HG03196 (cell line): ENCODE results near the gene PCLO.
"Not testable (repeated sequence)": the region's sequence is repeated elsewhere in the genome, so short reads cannot be mapped to it uniquely, and the experiment has no call there.

Experiments
- ATAC-seq: cut with Tn5 transposase; IDR thresholded peaks from one replicate; pipeline ENCODE4 v1.9.1; 2021; ENCODE audit not compliant: unreplicated experiment

PCLO gene

DNA sequence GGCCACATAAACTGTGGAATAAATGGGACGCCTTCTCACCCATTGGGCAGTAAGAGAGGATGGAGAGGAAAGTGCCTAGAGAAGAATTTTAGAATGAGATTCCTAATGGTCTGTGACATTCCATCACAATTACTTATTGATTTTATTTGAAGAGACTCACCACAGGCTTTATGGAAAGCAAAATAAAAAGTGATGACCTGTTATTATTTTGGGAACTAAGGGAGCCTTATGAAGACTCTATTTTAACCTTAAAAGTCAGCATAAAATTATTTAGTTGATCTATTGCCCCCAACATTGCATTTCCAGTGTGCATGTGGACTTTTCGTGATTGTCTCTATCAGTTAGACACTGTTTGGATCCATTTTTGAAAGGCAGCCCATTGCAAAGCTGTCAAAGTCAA is 107.5 kb downstream of the PCLO start:
- ATAC-seq, result no peak

DNA sequence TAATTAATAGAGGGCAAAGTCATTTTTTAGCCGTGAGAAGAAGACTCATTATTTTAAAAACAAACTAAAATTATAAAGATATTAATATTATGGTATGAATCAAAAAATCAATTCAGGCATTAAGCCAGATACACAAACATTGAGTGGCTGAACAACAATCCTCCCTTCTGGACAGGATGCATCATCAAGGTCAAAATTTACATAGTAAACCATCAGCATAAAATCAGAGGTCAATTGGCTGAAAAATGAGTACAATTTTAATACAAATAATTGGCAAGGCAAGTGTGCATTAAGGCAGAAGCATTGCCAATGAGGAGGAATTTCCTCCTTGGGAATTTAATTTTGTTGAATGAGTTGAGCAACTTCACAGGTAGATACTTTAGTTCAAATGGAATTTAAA is 108.2 kb downstream of the PCLO start:
- no peak for ATAC-seq

GRCh38 chr7:83053965-83054364 is 108.7 kb downstream of the PCLO start:
- ATAC-seq, result no peak

GRCh38 chr7:83040484-83040883 is 122.2 kb downstream of the PCLO start:
- no peak for ATAC-seq

- no peak for ATAC-seq
Observed at GRCh38 chr7:83038787-83039186, 123.9 kb downstream of the PCLO start.

GRCh38 chr7:83036721-83037380 is 125.8 kb downstream of the PCLO start:
- ATAC-seq, result no peak

- ATAC-seq, result no peak
Observed at GRCh38 chr7:83036130-83036529, 126.6 kb downstream of the PCLO start.

DNA sequence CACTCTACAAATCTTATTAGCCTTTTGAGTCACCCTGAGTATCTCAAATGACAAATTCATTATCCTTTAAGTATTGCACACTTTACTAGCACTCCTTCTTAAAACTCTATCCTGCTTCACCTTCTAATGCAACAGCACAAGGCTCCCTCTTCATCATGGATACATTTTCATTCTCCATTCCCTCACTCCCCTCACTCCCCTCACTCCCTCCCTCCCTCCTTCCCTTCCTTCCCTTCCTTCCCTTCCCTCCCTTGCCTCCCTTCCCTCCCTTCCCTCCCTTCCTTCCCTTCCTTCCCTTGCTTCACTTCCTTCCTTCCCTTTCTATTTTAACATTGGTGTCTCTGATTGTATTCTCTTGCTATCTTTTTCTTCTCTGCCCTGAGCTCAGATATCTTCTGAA is 130.5 kb downstream of the PCLO start:
- no peak for ATAC-seq

GRCh38 chr7:83023817-83024665 is 138.6 kb downstream of the PCLO start:
- ATAC-seq, result not testable (repeated sequence)

- no peak for ATAC-seq
Observed at GRCh38 chr7:83021032-83021431, 141.7 kb downstream of the PCLO start.

DNA sequence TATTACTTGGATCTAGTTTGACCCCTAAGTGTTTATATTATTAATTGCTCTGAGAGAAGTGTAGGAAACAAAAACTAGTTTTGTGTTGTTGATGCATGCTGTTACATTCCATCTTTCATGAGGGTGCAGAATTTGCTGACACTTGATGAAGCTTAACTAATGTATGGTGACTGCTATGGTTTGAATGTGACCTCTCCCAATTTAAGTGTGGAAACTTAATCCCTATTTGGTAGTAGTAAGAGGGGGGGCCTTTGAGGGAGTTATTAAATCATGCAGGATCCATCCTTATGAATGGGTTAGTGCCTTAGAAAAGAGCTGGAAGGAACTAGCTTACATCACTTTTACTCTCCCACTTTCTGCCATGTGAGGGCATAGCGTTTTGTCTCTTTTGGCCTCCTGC is 142.5 kb downstream of the PCLO start:
- ATAC-seq, result no peak

DNA sequence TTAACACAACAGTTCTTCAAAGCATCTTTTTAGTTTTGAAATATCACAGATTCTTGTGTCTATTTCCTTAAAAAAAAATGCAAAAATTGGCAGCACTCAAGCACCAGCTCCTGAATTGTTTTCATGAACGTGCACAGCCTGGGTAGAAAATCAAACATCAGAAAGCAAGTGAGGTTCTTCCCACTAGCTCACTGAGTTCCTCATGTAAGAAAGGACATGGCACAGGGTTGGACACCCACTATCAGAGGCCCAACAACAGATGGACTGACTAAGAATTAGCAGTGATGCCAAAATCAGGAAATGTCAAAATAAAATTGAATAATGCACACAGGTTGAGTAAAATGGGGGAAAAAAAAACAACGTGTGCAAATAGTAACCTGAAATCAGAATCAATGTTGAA is 146.8 kb downstream of the PCLO start:
- no peak for ATAC-seq

DNA sequence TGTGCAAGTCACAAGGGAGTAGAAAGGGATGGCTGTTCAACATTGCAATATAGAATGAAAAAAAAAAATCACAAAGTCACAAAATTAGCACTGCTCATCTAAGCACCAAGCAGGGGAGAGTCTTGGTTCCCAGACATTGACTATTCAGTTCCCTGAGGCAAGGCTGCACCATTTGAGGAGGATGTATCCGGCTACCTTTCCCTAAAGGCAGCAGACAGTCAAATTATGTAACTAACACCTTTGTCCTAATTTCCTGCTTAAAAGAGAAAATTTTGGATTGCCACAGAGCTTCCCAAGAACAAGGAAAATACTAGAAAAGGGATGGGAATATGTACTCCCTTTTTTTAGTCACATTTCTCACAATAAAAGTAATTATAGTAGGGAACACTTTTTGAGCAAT is 148.1 kb downstream of the PCLO start:
- ATAC-seq, result no peak

DNA sequence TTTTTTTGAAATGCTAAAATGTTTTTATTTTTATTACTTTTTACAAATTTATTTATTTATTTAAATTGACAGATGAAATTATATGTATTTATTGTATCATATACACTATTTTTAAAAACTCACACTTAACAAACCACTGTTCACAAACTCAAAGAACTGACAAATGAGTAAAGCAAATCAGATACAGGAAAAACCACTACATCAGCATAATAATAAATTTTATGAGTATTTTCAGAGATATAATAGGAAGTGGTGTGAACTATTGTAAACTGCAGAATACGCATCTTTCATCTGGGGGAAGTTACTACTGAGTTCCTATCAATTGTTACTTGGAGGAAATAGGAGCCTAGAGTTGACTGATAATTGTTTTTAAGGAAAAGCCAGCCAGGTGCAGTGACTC is 150.7 kb downstream of the PCLO start:
- no peak for ATAC-seq

DNA sequence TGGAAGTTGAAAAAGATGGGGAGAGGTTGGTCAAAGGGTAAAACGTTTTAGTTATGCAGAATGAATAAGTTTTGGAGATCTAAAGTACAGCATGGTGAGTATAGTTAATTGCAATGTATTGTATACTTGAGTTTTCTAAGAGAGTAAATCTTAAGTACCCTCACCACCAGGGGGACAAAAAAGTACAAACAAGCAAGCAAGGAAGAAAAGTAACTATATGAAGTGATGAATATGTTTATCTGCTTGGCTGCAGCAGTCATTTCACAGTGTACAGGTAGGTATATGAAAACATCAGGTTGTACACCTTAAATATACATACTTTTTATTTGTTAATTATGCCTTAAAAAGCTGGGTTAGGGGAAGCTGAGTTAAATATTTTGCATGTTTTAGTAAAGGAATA is 157.3 kb downstream of the PCLO start:
- no peak for ATAC-seq

GRCh38 chr7:83001362-83002040 is 161.2 kb downstream of the PCLO start:
- no peak for ATAC-seq

GRCh38 chr7:82998436-82998835 is 164.2 kb downstream of the PCLO start:
- ATAC-seq, result no peak

DNA sequence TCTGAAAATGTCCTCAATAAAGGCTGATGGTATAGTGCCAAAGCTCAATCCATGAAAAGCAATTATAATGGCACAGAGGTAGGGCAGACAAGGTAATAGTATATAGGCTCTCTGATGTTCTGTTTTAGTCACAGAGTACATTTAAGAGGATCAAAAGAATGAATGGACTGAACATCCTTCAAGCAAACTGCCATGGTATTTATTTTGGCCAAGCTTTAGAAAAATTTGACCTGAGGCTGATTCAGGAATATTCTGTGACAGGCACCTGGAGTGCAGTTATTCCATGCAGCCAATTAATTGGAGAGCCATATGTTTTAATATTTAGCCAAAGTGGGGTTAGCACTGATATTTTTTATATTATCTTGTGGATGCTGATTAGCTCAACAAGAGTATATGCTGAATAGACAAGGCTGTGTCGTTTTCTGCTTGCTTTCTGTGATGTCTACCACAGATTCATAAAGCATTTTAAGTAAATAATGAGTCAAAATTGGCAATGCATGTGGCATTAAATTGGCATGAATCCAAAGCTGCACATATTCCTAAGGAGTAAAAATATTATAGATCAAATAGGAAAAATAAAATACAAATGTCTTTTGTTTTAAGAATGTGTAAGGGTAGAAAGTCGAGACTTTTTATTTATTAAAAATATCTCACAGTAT is 177.4 kb downstream of the PCLO start:
- ATAC-seq, result no peak

DNA sequence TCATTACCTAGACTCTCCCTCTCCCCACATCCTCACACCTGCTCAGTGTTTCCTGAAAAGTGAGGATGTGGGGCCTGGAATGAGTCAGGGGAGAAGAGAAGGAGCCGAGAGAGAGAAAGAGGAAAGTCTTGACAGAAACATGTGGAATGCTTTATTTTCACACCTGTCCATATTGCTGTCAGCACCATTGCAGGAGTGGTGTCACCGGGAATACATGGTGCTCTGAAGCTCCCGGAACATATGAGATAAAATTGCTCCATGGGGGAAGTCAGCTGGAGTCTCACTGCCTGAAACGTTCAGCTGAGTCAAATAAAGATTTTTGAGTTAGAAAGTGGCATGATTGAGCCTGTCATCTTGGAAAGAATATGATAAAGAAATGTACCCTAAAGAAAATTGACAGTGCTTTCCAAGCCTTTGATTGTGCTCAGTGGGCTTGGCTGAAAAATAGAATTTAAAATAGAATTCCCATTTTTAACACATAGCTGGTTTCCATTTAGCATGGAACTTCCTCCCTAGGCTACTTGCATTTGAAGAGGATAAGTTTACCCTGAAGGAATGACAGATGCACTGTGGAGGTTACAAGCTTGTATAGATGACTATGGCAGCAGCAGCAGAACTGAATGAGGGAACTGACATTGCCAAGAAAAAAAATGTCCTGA is 182.4 kb downstream of the PCLO start:
- no peak for ATAC-seq

DNA sequence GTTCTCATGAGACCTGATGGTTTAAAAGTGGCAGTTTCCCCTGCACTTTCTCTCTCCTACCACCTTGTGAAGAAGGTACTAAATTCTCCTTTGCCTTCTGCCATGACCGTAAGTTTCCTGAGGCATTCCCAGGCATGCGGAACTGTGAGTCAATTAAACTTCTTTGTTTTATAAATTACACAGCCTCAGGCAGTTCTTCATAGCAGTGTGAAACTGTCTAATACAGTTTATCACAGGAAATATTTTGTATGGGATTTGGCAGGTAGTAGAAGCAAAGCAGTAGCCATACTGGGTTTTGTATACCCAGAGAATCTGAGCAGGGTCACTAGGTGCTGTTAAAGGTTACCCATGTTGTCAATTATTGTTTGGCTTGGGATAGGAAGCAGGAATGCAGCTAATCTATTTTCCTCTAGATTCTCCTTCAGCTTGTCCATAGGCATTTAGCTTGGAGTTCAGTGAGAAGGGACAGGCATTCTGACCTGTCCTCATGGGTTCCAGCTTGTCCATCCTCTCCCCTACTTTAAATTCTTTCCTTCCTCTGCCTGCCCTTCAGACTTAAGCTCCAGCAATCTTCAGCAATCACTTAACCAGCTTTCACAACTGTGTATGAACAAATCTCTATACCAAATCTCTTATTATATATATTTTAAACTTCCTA is 186.7 kb downstream of the PCLO start:
- ATAC-seq, result no peak
